MM.1S (cell line): ENCODE measurements around the gene CACHD1.

Source experiments
- CTCF ChIP-seq: fragments of 300-600 bp; sonication (generic); IDR thresholded peaks from 2 replicates; pipeline ENCODE4 v1.5.1; 2016; ENCODE audit warnings: antibody characterized with exemption, low read length, mixed read lengths
- EZH2 ChIP-seq: fragments of 300-600 bp; sonication (generic); optimal IDR thresholded peaks from 2 replicates; pipeline ENCODE3; 2017; ENCODE audit warnings: low read depth, mild to moderate bottlenecking, antibody characterized with exemption, low read length, mixed read lengths
- EZH2phosphoT487 ChIP-seq: fragments of 300-600 bp; sonication (generic); IDR thresholded peaks from 2 replicates; pipeline ENCODE4 v1.6.1; 2018; ENCODE audit warnings: antibody characterized with exemption, low read length

DNA sequence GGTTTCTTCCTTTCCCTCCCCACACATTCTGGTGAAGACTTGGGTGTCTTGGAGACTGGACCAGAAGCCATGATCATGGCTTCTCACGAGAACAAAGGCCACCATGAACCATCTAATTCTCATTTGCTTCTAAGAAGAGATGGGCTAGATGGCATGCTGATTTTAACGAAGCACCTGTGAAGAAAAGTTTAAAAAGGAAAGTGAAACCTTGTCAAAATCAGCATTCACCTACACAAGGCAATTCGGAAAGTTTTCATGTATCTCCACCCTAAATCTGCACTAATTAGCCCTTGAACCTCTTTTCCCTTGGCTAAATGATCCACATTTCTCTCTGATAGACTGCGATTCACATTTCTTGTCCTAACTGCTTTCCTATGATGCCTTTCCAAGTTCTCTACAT, 160.7 kb downstream of the CACHD1 start:
- TF ChIP-seq CTCF (no peak), EZH2phosphoT487 (no peak), EZH2 (no peak)
